Tibial artery (tissue), 4 donors: Measurements from ENCODE around the gene SEC31A.

Experiments
- DNase-seq, 2 donors: peaks; one replicate each; pipeline ENCODE4 v3.0.0-alpha.2; 2019
- H3K27ac ChIP-seq, 2 donors: fragments of 200-600 bp; sonication (generic) in 1 of 2; 1 replicate in 1 of 2; 2 replicates in 1 of 2; pipeline ENCODE4 v1.5.1; 2018 to 2019; ENCODE audit warnings: mild to moderate bottlenecking in 1 of 2
- H3K27me3 ChIP-seq, 2 donors: fragments of 200-600 bp; sonication (generic) in 1 of 2; one replicate each; pipeline versions ENCODE4 v1.5.1 to v1.6.0; 2016 to 2019
- H3K36me3 ChIP-seq, 3 donors: fragments of 200-600 bp; sonication (generic) in 2 of 3; one replicate each; pipeline ENCODE4 v1.5.1; 2016 to 2019; ENCODE audit warnings: mild to moderate bottlenecking in 2 of 3
- H3K4me1 ChIP-seq, 4 donors: fragments of 200-600 bp; sonication (generic) in 2 of 4; 1 replicate in 3 of 4; 2 replicates in 1 of 4; pipeline ENCODE4 v1.5.1; 2016 to 2019
- H3K4me3 ChIP-seq, 2 donors: fragments of 200-600 bp; sonication (generic) in 1 of 2; 1 replicate in 1 of 2; 2 replicates in 1 of 2; pipeline ENCODE4 v1.5.1; 2018 to 2019; ENCODE audit warnings: mild to moderate bottlenecking in 2 of 2
- H3K9me3 ChIP-seq, 3 donors: fragments of 200-600 bp; sonication (generic) in 1 of 3; one replicate each; pipeline ENCODE4 v1.5.1; 2016 to 2019
- intact Hi-C: fragments of 100-400 bp; cut with DNase I; formaldehyde crosslinking; loops from one replicate; pipeline ENCODE4 v1.15.0; 2023; ENCODE audit warnings: low total_unique reads
- TF ChIP-seq, protein P1 (sequence below), 2 experiments: fragments of 200-600 bp in 1 of 2; fragments of 450-650 bp in 1 of 2; IDR thresholded peaks; one replicate each; pipeline ENCODE4 v1.5.1; 2017 to 2019; ENCODE audit warnings: antibody characterized with exemption in 2 of 2, mild to moderate bottlenecking in 1 of 2, moderate library complexity in 1 of 2

The SEC31A gene

DNA sequence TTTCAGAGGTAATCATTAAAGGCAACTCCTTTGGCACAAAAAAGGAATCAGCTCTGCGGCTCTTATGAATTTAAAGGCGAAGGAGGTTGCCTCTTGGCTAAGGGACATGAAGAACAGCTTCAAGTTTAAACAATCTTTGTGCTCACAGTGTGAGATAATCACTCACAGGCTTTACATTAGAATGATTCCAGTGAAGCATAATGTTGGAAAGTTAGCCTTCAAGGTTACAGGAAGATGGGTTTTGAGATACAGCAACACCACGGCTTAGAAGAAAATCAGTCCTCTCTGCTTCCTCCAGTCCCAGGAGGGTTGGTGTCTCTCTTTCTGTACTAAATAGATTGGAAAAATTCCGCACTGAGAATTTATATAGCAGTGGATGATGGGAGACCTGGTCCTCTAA is 80.8 kb downstream of the SEC31A start:
- peaks cover 0 to 5% (median 0%) of the 10 kb centered on the region in 4 donors for H3K4me1 ChIP-seq
- intact Hi-C loops: no loop called here
- H3K9me3 ChIP-seq: no peaks in the 10 kb centered on the region
- no peak overlapping the region for H3K4me3 ChIP-seq
- H3K36me3 ChIP-seq: peaks cover 0 to 7% (median 0%) of the 10 kb centered on the region in 3 donors
- no peaks in the 10 kb centered on the region for H3K27me3 ChIP-seq
- TF ChIP-seq, protein P1, sequence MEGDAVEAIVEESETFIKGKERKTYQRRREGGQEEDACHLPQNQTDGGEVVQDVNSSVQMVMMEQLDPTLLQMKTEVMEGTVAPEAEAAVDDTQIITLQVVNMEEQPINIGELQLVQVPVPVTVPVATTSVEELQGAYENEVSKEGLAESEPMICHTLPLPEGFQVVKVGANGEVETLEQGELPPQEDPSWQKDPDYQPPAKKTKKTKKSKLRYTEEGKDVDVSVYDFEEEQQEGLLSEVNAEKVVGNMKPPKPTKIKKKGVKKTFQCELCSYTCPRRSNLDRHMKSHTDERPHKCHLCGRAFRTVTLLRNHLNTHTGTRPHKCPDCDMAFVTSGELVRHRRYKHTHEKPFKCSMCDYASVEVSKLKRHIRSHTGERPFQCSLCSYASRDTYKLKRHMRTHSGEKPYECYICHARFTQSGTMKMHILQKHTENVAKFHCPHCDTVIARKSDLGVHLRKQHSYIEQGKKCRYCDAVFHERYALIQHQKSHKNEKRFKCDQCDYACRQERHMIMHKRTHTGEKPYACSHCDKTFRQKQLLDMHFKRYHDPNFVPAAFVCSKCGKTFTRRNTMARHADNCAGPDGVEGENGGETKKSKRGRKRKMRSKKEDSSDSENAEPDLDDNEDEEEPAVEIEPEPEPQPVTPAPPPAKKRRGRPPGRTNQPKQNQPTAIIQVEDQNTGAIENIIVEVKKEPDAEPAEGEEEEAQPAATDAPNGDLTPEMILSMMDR (IDR thresholded peaks at IDR 0.05): no peak
- H3K27ac ChIP-seq: no peak overlapping the region
- DNase-seq: no peak

DNA sequence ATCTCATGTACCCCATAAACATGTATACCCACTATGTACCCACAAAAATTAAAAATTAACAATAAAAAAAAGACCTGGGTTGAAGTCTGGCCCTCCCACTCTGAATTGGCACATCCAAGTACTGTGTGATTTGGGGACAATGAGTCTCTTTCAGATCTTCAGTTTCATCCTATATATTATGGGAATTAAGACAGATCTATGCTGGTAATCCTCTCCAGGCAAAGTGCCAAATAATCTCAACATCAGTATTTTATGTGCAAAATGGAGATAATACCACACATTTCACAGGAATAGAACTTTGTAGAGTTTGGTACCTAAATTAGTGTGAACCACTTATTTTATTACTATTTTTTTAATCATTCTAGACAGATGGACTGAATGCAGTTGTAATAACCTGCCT is 81.3 kb downstream of the SEC31A start:
- H3K4me3 ChIP-seq: no peak overlapping the region
- no peaks in the 10 kb centered on the region for H3K9me3 ChIP-seq
- TF ChIP-seq, protein P1 (IDR thresholded peaks at IDR 0.05): no peak
- peaks cover 0 to 2% (median 0%) of the 10 kb centered on the region in 3 donors for H3K36me3 ChIP-seq
- H3K27ac ChIP-seq: no peak overlapping the region
- intact Hi-C loops: no loop called here
- H3K4me1 ChIP-seq: peaks cover 0 to 5% (median 0%) of the 10 kb centered on the region in 4 donors
- no peak for DNase-seq
- no peaks in the 10 kb centered on the region for H3K27me3 ChIP-seq

DNA sequence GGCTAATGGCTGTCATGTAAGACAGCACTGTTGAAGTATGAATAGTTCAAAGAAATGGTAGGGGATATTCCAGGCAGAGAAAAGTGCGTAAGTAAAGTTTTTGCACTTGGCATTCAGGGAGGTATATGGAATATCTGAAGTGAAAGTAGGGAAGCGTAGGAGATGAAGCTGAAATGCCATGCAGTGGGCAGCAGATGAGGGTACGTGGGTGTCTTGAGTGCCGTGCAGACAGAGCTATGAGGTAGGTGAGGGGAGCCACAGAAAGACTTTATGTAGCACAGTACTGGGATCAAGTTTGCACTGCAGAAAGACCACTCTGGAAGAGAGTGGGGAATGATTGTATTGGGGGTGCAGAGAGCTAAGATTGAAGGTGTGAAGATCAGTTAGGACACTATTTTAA is 87.2 kb downstream of the SEC31A start:
- H3K36me3 ChIP-seq: no peaks in the 10 kb centered on the region
- H3K4me1 ChIP-seq: peaks cover 0 to 12% (median 10%) of the 10 kb centered on the region in 4 donors
- TF ChIP-seq, protein P1 (IDR thresholded peaks at IDR 0.05): no peak
- no peaks in the 10 kb centered on the region for H3K9me3 ChIP-seq
- no peaks in the 10 kb centered on the region for H3K27me3 ChIP-seq
- H3K27ac ChIP-seq: no peak overlapping the region
- no peak for DNase-seq
- H3K4me3 ChIP-seq: no peak overlapping the region
- intact Hi-C loops: no loop called here

DNA sequence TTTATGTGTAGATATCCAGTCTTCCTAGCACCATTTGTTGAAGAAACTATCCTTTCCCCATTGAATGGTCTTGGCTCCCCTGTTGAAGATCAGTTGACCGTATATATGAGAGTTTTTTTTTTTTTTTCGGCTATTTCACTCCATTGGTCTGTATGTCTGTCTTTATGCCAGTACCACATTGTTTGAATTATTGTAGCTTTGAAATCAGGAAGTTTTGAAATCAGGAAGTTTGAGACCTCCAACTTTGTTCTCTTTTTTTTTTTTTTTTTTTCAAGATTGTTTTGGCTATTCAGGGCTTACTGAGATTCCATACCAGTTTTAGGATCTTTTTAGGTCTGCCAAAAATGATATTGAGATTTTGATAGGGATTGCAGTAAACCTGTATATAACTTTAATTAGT is 88.0 kb downstream of the SEC31A start:
- intact Hi-C loops: no loop called here
- H3K27me3 ChIP-seq: no peaks in the 10 kb centered on the region
- TF ChIP-seq, protein P1 (IDR thresholded peaks at IDR 0.05): no peak
- H3K27ac ChIP-seq: no peak overlapping the region
- no peak overlapping the region for H3K4me3 ChIP-seq
- no peak for DNase-seq
- peaks cover 0 to 13% (median 11%) of the 10 kb centered on the region in 4 donors for H3K4me1 ChIP-seq
- H3K36me3 ChIP-seq: no peaks in the 10 kb centered on the region
- no peaks in the 10 kb centered on the region for H3K9me3 ChIP-seq

DNA sequence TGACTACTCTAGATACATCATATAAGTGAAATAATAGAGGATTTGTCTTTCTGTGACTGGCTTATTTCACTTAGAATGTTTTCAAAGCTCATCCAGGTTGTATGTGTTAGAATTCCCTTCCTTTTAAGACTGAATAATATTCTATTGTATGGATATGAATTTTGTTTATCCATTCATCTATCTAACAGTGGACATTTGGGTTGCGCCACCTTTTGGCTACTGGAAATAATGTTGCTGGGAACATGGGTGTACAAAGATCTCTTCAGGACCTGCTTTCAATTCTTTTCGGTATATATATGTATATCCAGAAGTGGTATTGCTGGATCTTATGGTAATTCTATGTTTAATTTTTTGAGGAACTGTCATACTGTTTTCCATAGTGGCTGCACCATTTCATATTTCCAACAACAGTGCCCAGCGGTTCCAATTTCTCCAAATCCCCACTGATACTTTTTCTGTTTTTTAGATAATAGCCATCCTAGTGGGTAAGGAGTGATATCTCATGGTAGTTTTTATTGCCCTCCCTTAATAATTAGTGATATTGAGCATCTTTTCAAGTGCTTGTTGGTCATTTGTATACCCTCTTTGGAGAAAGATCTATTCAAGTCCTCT is 88.9 kb downstream of the SEC31A start:
- DNase-seq: peak in 1 of 2 donors; percentile 28

More for the DNA sequence above, 88.9 kb downstream of the SEC31A start:
- Histone ChIP-seq H3K27me3 (no peaks in the 10 kb centered on the region), H3K4me1 (peaks cover 0 to 22% (median 15%) of the 10 kb centered on the region in 4 donors), H3K36me3 (no peaks in the 10 kb centered on the region), H3K4me3 (no peak overlapping the region), H3K9me3 (no peaks in the 10 kb centered on the region), H3K27ac (no peak overlapping the region)
- TF ChIP-seq, protein P1 (IDR thresholded peaks at IDR 0.05): peak in 1 of 2 experiments; percentile 19
- intact Hi-C loops: no loop called here
